Measurements from ENCODE around the gene OR1I1. TPM values are rescaled to one million over a fixed set of nuclear protein-coding genes. Genes with fewer than 3 reads are reported as not detected.
"Not testable (repeated sequence)": the region's sequence is repeated elsewhere in the genome, so short reads cannot be mapped to it uniquely, and the experiment has no call there.

Gene OR1I1
- total RNA-seq, 1 donor from 2014 or later: not detected

DNA sequence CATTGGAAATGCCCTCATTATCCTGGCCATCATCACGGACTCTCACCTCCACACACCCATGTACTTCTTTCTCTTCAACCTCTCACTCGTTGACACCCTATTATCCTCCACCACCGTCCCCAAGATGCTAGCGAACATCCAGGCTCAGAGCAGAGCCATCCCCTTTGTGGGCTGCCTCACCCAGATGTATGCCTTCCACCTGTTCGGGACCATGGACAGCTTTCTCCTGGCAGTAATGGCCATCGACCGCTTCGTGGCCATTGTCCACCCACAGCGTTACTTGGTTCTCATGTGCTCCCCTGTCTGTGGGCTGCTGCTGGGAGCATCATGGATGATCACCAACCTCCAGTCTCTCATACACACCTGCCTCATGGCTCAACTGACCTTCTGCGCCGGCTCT, 5.2 kb downstream of the OR1I1 start:
- peaks cover 73% of the 10 kb centered on the region for H3K27me3 Mint-ChIP-seq (ENCODE audit: low read depth)
- no peak for DNase-seq (ENCODE audit: low read depth, low spot score)
- H3K9me3 Mint-ChIP-seq: no peaks in the 10 kb centered on the region
- H3K4me1 Mint-ChIP-seq: no peaks in the 10 kb centered on the region
- H3K36me3 Mint-ChIP-seq (ENCODE audit: low read depth): no peaks in the 10 kb centered on the region
- no peak overlapping the region for H3K27ac Mint-ChIP-seq (ENCODE audit: unreplicated experiment)
- TF ChIP-seq CTCF (conservative IDR thresholded peaks at IDR 0.05): no peak
- H3K4me3 Mint-ChIP-seq: no peak overlapping the region

DNA sequence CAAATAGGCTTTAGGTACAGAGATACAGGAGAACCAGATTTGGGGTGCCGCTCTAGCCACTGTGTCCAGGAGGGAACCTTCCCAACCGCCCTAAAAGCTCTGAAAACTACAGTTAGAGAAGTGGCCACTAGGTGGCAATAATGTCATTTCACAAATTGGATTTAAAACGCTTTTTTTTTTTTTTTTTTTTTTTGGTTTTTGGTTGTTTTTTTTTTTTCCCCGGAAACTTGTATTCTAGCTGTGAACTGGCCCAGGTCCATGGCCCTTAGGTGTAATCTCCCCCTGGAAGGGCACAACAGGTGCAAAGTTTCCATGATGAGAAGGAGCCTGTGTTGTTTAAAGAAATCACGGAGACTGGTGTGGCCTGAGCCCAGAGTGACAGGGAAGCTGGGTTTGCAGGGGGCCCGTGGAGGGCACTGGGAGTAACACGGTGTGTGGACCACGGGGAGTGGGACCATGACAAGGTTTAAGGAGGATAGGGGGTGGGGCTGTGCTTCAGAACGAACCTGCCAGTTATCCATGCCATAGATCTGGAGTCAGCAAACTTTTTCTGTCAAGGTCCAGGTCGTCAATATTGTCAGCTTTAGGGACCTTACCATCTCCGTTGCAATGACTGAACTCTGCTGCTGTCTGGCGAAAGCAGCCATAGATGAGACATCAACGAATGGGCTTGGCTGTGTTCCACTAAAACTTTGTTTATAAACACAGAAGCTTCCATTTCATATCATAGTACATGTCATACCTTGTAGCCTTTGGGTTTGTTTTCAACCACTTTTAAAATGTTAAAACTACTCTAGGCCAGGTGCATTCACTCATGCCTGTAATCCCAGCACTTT, 10.1 kb downstream of the OR1I1 start:
- Mint-ChIP-seq H3K4me1 (no peaks in the 10 kb centered on the region), H3K4me3 (no peak overlapping the region), H3K27ac (ENCODE audit: unreplicated experiment) (no peak overlapping the region), H3K27me3 (ENCODE audit: low read depth) (peaks cover 30% of the 10 kb centered on the region), H3K9me3 (no peaks in the 10 kb centered on the region), H3K36me3 (ENCODE audit: low read depth) (no peaks in the 10 kb centered on the region)
- peak; percentile 76 for TF ChIP-seq CTCF (conservative IDR thresholded peaks at IDR 0.05)
- DNase-seq (ENCODE audit: low read depth, low spot score): peak; percentile 49

DNA sequence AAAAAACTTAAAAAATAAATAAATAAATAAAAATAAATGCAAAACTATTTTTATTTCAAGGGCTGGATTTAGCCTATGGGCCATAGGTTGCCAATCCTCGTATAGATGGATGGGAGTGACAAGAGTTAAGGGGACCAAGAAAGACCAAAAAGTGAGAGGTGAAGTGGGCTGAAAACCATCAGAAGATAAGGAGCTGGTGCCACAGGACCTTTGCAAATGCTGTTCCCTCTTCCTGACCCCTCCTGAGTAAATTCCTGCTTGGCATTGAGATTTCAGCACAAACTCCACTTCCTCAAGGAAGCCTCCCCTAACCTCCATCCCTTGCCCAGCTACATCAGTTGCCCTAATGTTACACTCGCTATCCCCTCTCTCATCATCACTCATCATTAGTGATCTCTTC, 11.0 kb downstream of the OR1I1 start:
- H3K27me3 Mint-ChIP-seq (ENCODE audit: low read depth): peaks cover 22% of the 10 kb centered on the region

DNA sequence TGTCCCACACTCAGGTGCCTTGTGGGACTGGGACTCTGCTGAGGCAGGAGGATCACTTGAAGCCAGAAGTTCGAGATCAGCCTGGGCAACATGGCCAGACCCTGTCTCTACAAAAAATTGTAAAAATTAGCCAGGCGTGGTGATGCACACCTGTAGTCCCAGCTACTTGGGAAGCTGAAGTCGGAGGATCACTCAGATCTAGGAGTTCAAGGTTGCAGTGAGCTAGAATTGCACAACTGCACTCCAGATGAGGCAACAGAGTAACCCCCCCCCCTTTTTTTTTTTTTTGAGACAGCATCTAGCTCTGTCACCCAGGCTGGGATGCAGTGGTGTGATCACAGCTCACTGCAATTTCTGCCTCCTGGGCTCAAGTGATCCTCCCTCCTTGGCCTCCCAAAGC, 14.2 kb downstream of the OR1I1 start:
- no peak for TF ChIP-seq CTCF (conservative IDR thresholded peaks at IDR 0.05)
- no peak overlapping the region for H3K27ac Mint-ChIP-seq (ENCODE audit: unreplicated experiment)
- H3K9me3 Mint-ChIP-seq: no peaks in the 10 kb centered on the region

More for the DNA sequence above, 11.0 kb downstream of the OR1I1 start:
- TF ChIP-seq CTCF (conservative IDR thresholded peaks at IDR 0.05): no peak
- Mint-ChIP-seq H3K36me3 (ENCODE audit: low read depth) (no peaks in the 10 kb centered on the region), H3K4me3 (no peak overlapping the region), H3K4me1 (no peaks in the 10 kb centered on the region), H3K9me3 (no peaks in the 10 kb centered on the region), H3K27ac (ENCODE audit: unreplicated experiment) (no peak overlapping the region)
- no peak for DNase-seq (ENCODE audit: low read depth, low spot score)

GRCh38 chr19:15097980-15098379, 16.0 kb downstream of the OR1I1 start:
- not testable (repeated sequence) for H3K27me3 Mint-ChIP-seq (ENCODE audit: low read depth); H3K36me3 Mint-ChIP-seq (ENCODE audit: low read depth); DNase-seq (ENCODE audit: low read depth, low spot score); H3K4me3 Mint-ChIP-seq; H3K9me3 Mint-ChIP-seq; H3K27ac Mint-ChIP-seq (ENCODE audit: unreplicated experiment); H3K4me1 Mint-ChIP-seq

More for the DNA sequence above, 14.2 kb downstream of the OR1I1 start:
- Mint-ChIP-seq H3K27me3 (ENCODE audit: low read depth) (peaks cover 2% of the 10 kb centered on the region), H3K4me1 (no peaks in the 10 kb centered on the region), H3K4me3 (no peak overlapping the region), H3K36me3 (ENCODE audit: low read depth) (no peaks in the 10 kb centered on the region)
- no peak for DNase-seq (ENCODE audit: low read depth, low spot score)

GRCh38 chr19:15098460-15098859, 16.4 kb downstream of the OR1I1 start:
- DNase-seq (ENCODE audit: low read depth, low spot score): no peak
- no peak for TF ChIP-seq CTCF (conservative IDR thresholded peaks at IDR 0.05)
- no peak overlapping the region for H3K27ac Mint-ChIP-seq (ENCODE audit: unreplicated experiment)
- H3K27me3 Mint-ChIP-seq (ENCODE audit: low read depth): no peaks in the 10 kb centered on the region
- H3K4me1 Mint-ChIP-seq: no peaks in the 10 kb centered on the region
- H3K9me3 Mint-ChIP-seq: peaks cover 8% of the 10 kb centered on the region
- no peak overlapping the region for H3K4me3 Mint-ChIP-seq
- peaks cover 4% of the 10 kb centered on the region for H3K36me3 Mint-ChIP-seq (ENCODE audit: low read depth)

Measured in neural crest cell (in vitro differentiated cells).